Measurements from ENCODE around the gene SORCS3.

- no peak for TF ChIP-seq CTCF (IDR thresholded peaks at IDR 0.05)
- no peak for TF ChIP-seq EZH2 (IDR thresholded peaks at IDR 0.05)
Observed at GRCh38 chr10:105183536-105183935, 542.4 kb downstream of the SORCS3 start.

All from neural progenitor cell (in vitro differentiated cells).